HG03521 (cell line): Measurements from ENCODE around the gene BMPR1A.

Experiments used
- ATAC-seq: cut with Tn5 transposase; IDR thresholded peaks from one replicate; pipeline ENCODE4 v1.9.1; 2021; ENCODE audit warnings: mild to moderate bottlenecking, moderate library complexity; ENCODE audit not compliant: unreplicated experiment

BMPR1A gene

GRCh38 chr10:86799188-86799845 is 42.9 kb downstream of the BMPR1A start:
- no peak for ATAC-seq

- ATAC-seq: no peak
These were observed 45.6 kb downstream of the BMPR1A start for GRCh38 chr10:86801995-86802394.

GRCh38 chr10:86802473-86803108 is 46.2 kb downstream of the BMPR1A start:
- ATAC-seq: no peak

- ATAC-seq: no peak
These were observed 46.7 kb downstream of the BMPR1A start for GRCh38 chr10:86803156-86803555.

- ATAC-seq: no peak
These were observed 48.4 kb downstream of the BMPR1A start for GRCh38 chr10:86804805-86805204.

- no peak for ATAC-seq
These were observed 56.7 kb downstream of the BMPR1A start for GRCh38 chr10:86813101-86813500.

- no peak for ATAC-seq
These were observed 57.6 kb downstream of the BMPR1A start for GRCh38 chr10:86813982-86814381.

GRCh38 chr10:86815035-86815617 is 58.7 kb downstream of the BMPR1A start:
- no peak for ATAC-seq

- no peak for ATAC-seq
These were observed 59.2 kb downstream of the BMPR1A start for GRCh38 chr10:86815640-86816039.

GRCh38 chr10:86817246-86817645 is 60.8 kb downstream of the BMPR1A start:
- no peak for ATAC-seq

- ATAC-seq: no peak
These were observed 63.1 kb downstream of the BMPR1A start for GRCh38 chr10:86819567-86819966.

GRCh38 chr10:86820509-86820908 is 64.1 kb downstream of the BMPR1A start:
- ATAC-seq: no peak

GRCh38 chr10:86821388-86821999 is 65.1 kb downstream of the BMPR1A start:
- ATAC-seq: no peak

GRCh38 chr10:86823565-86823964 is 67.1 kb downstream of the BMPR1A start:
- no peak for ATAC-seq

GRCh38 chr10:86824151-86824550 is 67.7 kb downstream of the BMPR1A start:
- no peak for ATAC-seq

GRCh38 chr10:86825366-86825765 is 68.9 kb downstream of the BMPR1A start:
- ATAC-seq: no peak

GRCh38 chr10:86827639-86828038 is 71.2 kb downstream of the BMPR1A start:
- no peak for ATAC-seq

GRCh38 chr10:86828145-86828544 is 71.7 kb downstream of the BMPR1A start:
- ATAC-seq: no peak

GRCh38 chr10:86829472-86829871 is 73.1 kb downstream of the BMPR1A start:
- no peak for ATAC-seq

GRCh38 chr10:86830043-86830591 is 73.7 kb downstream of the BMPR1A start:
- no peak for ATAC-seq

GRCh38 chr10:86833969-86834368 is 77.5 kb downstream of the BMPR1A start:
- ATAC-seq: no peak

GRCh38 chr10:86836044-86836443 is 79.6 kb downstream of the BMPR1A start:
- no peak for ATAC-seq
